ENCODE results near the gene C1orf232.

Gene C1orf232

GRCh38 chr1:26155370-26156284 is 13.1 kb downstream of the C1orf232 start:
- no peak for TF ChIP-seq CTCF (IDR thresholded peaks at IDR 0.05; ENCODE audit: insufficient read depth, missing control alignments)
- no peak for DNase-seq (ENCODE audit: insufficient read length, low spot score)

GRCh38 chr1:26154750-26155149 is 14.0 kb downstream of the C1orf232 start:
- FAIRE-seq (no peak), DNase-seq (ENCODE audit: insufficient read length, low spot score) (no peak)
- no peak for TF ChIP-seq CTCF (IDR thresholded peaks at IDR 0.05; ENCODE audit: insufficient read depth, missing control alignments)

More at GRCh38 chr1:26155370-26156284, 13.1 kb downstream of the C1orf232 start:
- FAIRE-seq: no peak

GRCh38 chr1:26153966-26154532 is 14.7 kb downstream of the C1orf232 start:
- DNase-seq (ENCODE audit: insufficient read length, low spot score): no peak
- no peak for FAIRE-seq

GRCh38 chr1:26148887-26149286 is 19.9 kb downstream of the C1orf232 start:
- DNase-seq (ENCODE audit: insufficient read length, low spot score) (no peak), FAIRE-seq (no peak)
- TF ChIP-seq CTCF (IDR thresholded peaks at IDR 0.05; ENCODE audit: insufficient read depth, missing control alignments): no peak

More at GRCh38 chr1:26153966-26154532, 14.7 kb downstream of the C1orf232 start:
- TF ChIP-seq CTCF (IDR thresholded peaks at IDR 0.05; ENCODE audit: insufficient read depth, missing control alignments): no peak

GRCh38 chr1:26145960-26146294 is 22.8 kb downstream of the C1orf232 start:
- FAIRE-seq (no peak), DNase-seq (ENCODE audit: insufficient read length, low spot score) (no peak)
- no peak for TF ChIP-seq CTCF (IDR thresholded peaks at IDR 0.05; ENCODE audit: insufficient read depth, missing control alignments)

- FAIRE-seq (no peak), DNase-seq (ENCODE audit: insufficient read length, low spot score) (peak; percentile 37)
- TF ChIP-seq CTCF (IDR thresholded peaks at IDR 0.05; ENCODE audit: insufficient read depth, missing control alignments): peak; percentile 81
Observed at GRCh38 chr1:26145041-26145959, 23.5 kb downstream of the C1orf232 start.
